ENCODE measurements around the gene PAPOLA. TPM values are rescaled to one million over a fixed set of nuclear protein-coding genes. Genes with fewer than 3 reads are reported as not detected.

PAPOLA gene
- total RNA-seq, 1 experiment from 2014 or later: 194 TPM

GRCh38 chr14:96588410-96589257 lies 86.5 kb downstream of the PAPOLA start:
- Mint-ChIP-seq H3K4me1 (ENCODE audit: insufficient read depth, unreplicated experiment) (no peaks in the 10 kb centered on the region), H3K9me3 (ENCODE audit: unreplicated experiment) (no peaks in the 10 kb centered on the region), H3K36me3 (ENCODE audit: insufficient read depth, unreplicated experiment) (no peaks in the 10 kb centered on the region), H3K4me3 (ENCODE audit: unreplicated experiment) (no peak overlapping the region), H3K27ac (ENCODE audit: low read depth, unreplicated experiment) (no peak overlapping the region), H3K27me3 (ENCODE audit: insufficient read depth, unreplicated experiment) (peaks cover 7% of the 10 kb centered on the region)
- no peak for DNase-seq (ENCODE audit: unreplicated experiment)
- no TSS peak for BruUV-seq (replicated peaks)
- ChIA-PET POLR2A (interaction anchor here (1.3 kb wide), 1 partner anchor 74 kb away, joined by 3 read pairs; no protein-coding TSS in a partner anchor), CTCF (interaction anchor here (1.3 to 3.0 kb wide), 4 partner anchors 21 to 152 kb away, joined by 4 to 11 read pairs (median 5); no protein-coding TSS in a partner anchor)
- intact Hi-C loops (cut with micrococcal nuclease): no loop called here
- no peak for TF ChIP-seq CTCF (IDR thresholded peaks at IDR 0.05; ENCODE audit: unreplicated experiment)

GRCh38 chr14:96589577-96589976 lies 87.4 kb downstream of the PAPOLA start:
- H3K4me3 Mint-ChIP-seq (ENCODE audit: unreplicated experiment): no peak overlapping the region
- no peak for DNase-seq (ENCODE audit: unreplicated experiment)
- no peaks in the 10 kb centered on the region for H3K36me3 Mint-ChIP-seq (ENCODE audit: insufficient read depth, unreplicated experiment)
- POLR2A ChIA-PET: interaction anchor here (0.8 to 1.3 kb wide), 2 partner anchors 9 to 73 kb away, joined by 3 read pairs; no protein-coding TSS in a partner anchor
- intact Hi-C loops (cut with micrococcal nuclease): no loop called here
- BruUV-seq (replicated peaks): no TSS peak
- H3K4me1 Mint-ChIP-seq (ENCODE audit: insufficient read depth, unreplicated experiment): no peaks in the 10 kb centered on the region
- CTCF ChIA-PET: interaction anchor here (0.6 to 1.7 kb wide), 4 partner anchors 10 to 151 kb away, joined by 3 to 5 read pairs (median 4); no protein-coding TSS in a partner anchor
- H3K27me3 Mint-ChIP-seq (ENCODE audit: insufficient read depth, unreplicated experiment): peaks cover 11% of the 10 kb centered on the region
- no peaks in the 10 kb centered on the region for H3K9me3 Mint-ChIP-seq (ENCODE audit: unreplicated experiment)
- no peak for TF ChIP-seq CTCF (IDR thresholded peaks at IDR 0.05; ENCODE audit: unreplicated experiment)
- no peak overlapping the region for H3K27ac Mint-ChIP-seq (ENCODE audit: low read depth, unreplicated experiment)

GRCh38 chr14:96590190-96590864 lies 88.1 kb downstream of the PAPOLA start:
- H3K9me3 Mint-ChIP-seq (ENCODE audit: unreplicated experiment): no peaks in the 10 kb centered on the region
- H3K27me3 Mint-ChIP-seq (ENCODE audit: insufficient read depth, unreplicated experiment): peaks cover 11% of the 10 kb centered on the region
- no peak overlapping the region for H3K27ac Mint-ChIP-seq (ENCODE audit: low read depth, unreplicated experiment)
- no peak for TF ChIP-seq CTCF (IDR thresholded peaks at IDR 0.05; ENCODE audit: unreplicated experiment)
- H3K36me3 Mint-ChIP-seq (ENCODE audit: insufficient read depth, unreplicated experiment): no peaks in the 10 kb centered on the region
- CTCF ChIA-PET: interaction anchor here (1.2 to 1.7 kb wide), 3 partner anchors 10 to 150 kb away, joined by 3 to 5 read pairs (median 5); no protein-coding TSS in a partner anchor
- H3K4me3 Mint-ChIP-seq (ENCODE audit: unreplicated experiment): no peak overlapping the region
- BruUV-seq (replicated peaks): no TSS peak
- intact Hi-C loops (cut with micrococcal nuclease): no loop called here
- no peaks in the 10 kb centered on the region for H3K4me1 Mint-ChIP-seq (ENCODE audit: insufficient read depth, unreplicated experiment)
- no peak for DNase-seq (ENCODE audit: unreplicated experiment)
- POLR2A ChIA-PET: interaction anchor here (0.8 to 1.3 kb wide), 3 partner anchors 10 to 72 kb away, joined by 3 to 4 read pairs (median 3); no protein-coding TSS in a partner anchor
